ENCODE results near the gene CDX1.

The CDX1 gene

GRCh38 chr5:150129454-150129812, 37.1 kb upstream of the CDX1 start:
- Histone ChIP-seq H4K8ac (ENCODE audit: low read depth, low read length) (peak overlapping the region; percentile 53), H3K9ac (ENCODE audit: low read depth, low read length, poor library complexity) (peak overlapping the region; percentile 79), H3K4me3 (ENCODE audit: low read length in 2 of 2) (peak overlapping the region in 1 of 2 donors; percentile 58), H2BK120ac (ENCODE audit: low read depth, low read length) (no peak overlapping the region), H2BK12ac (ENCODE audit: low read length) (peak overlapping the region; percentile 30), H3K14ac (ENCODE audit: low read length) (no peak overlapping the region), H3K18ac (ENCODE audit: low read length) (peak overlapping the region; percentile 40), H3K4me1 (ENCODE audit: control insufficient read depth in 2 of 2, insufficient read depth in 1 of 2, low read depth in 1 of 2, low read length in 2 of 2) (peaks cover 3 to 8% of the 10 kb centered on the region in 2 donors), H2BK15ac (ENCODE audit: low read length) (no peak overlapping the region), H3K9me3 (replicated peaks in 1 of 2; ENCODE audit: control insufficient read depth in 2 of 2, insufficient read depth in 1 of 2, low read depth in 1 of 2, low read length in 2 of 2) (no peaks in the 10 kb centered on the region), H2AK5ac (ENCODE audit: low read depth, low read length) (peak overlapping the region; percentile 27), H3K27ac (replicated peaks; ENCODE audit: low read length) (no peak overlapping the region), H3K4ac (ENCODE audit: low read length) (peak overlapping the region; percentile 6), H3K27me3 (ENCODE audit: control insufficient read depth in 3 of 3, insufficient read depth in 3 of 3, low read depth in 1 of 3, low read length in 3 of 3) (no peaks in the 10 kb centered on the region), H2AFZ (ENCODE audit: low read length) (peak overlapping the region; percentile 53), H4K91ac (ENCODE audit: low read depth, low read length, poor library complexity) (no peak overlapping the region), H2BK5ac (ENCODE audit: low read length) (no peak overlapping the region), H3K79me1 (ENCODE audit: low read depth, low read length) (no peaks in the 10 kb centered on the region), H3K23ac (ENCODE audit: low read depth, low read length, poor library complexity) (peak overlapping the region; percentile 25), H3K36me3 (replicated peaks in 1 of 2; ENCODE audit: control insufficient read depth in 2 of 2, insufficient read depth in 2 of 2, low read length in 2 of 2) (peaks cover 0 to 3% of the 10 kb centered on the region in 2 donors), H3K4me2 (ENCODE audit: insufficient read depth, low read length, poor library complexity, severe bottlenecking) (no peak overlapping the region)
- DNase-seq (ENCODE audit: low spot score), result no peak
- WGBS, 2 donors (ENCODE audit: extremely low coverage in 2 of 2, insufficient read length in 2 of 2, insufficient replicate concordance in 1 of 2), result no CpG with 5 or more reads among the region's 8 CpGs

GRCh38 chr5:150129813-150130492, 36.6 kb upstream of the CDX1 start:
- Histone ChIP-seq H3K27ac (replicated peaks; ENCODE audit: low read length) (no peak overlapping the region), H2BK15ac (ENCODE audit: low read length) (peak overlapping the region; percentile 8), H2AK5ac (ENCODE audit: low read depth, low read length) (peak overlapping the region; percentile 27), H3K9ac (ENCODE audit: low read depth, low read length, poor library complexity) (peak overlapping the region; percentile 79), H3K36me3 (replicated peaks in 1 of 2; ENCODE audit: control insufficient read depth in 2 of 2, insufficient read depth in 2 of 2, low read length in 2 of 2) (peaks cover 0 to 3% of the 10 kb centered on the region in 2 donors), H2BK5ac (ENCODE audit: low read length) (no peak overlapping the region), H3K27me3 (ENCODE audit: control insufficient read depth in 3 of 3, insufficient read depth in 3 of 3, low read depth in 1 of 3, low read length in 3 of 3) (no peaks in the 10 kb centered on the region), H3K9me3 (replicated peaks in 1 of 2; ENCODE audit: control insufficient read depth in 2 of 2, insufficient read depth in 1 of 2, low read depth in 1 of 2, low read length in 2 of 2) (no peaks in the 10 kb centered on the region), H3K4ac (ENCODE audit: low read length) (peak overlapping the region; percentile 6), H4K8ac (ENCODE audit: low read depth, low read length) (peak overlapping the region; percentile 53), H3K14ac (ENCODE audit: low read length) (no peak overlapping the region), H2AFZ (ENCODE audit: low read length) (peak overlapping the region; percentile 53), H4K91ac (ENCODE audit: low read depth, low read length, poor library complexity) (no peak overlapping the region), H3K4me2 (ENCODE audit: insufficient read depth, low read length, poor library complexity, severe bottlenecking) (no peak overlapping the region), H3K79me1 (ENCODE audit: low read depth, low read length) (no peaks in the 10 kb centered on the region), H2BK12ac (ENCODE audit: low read length) (peak overlapping the region; percentile 30), H3K18ac (ENCODE audit: low read length) (peak overlapping the region; percentile 40), H2BK120ac (ENCODE audit: low read depth, low read length) (no peak overlapping the region), H3K4me3 (ENCODE audit: low read length in 2 of 2) (peak overlapping the region in 1 of 2 donors; percentile 58), H3K4me1 (ENCODE audit: control insufficient read depth in 2 of 2, insufficient read depth in 1 of 2, low read depth in 1 of 2, low read length in 2 of 2) (peaks cover 4 to 8% of the 10 kb centered on the region in 2 donors), H3K23ac (ENCODE audit: low read depth, low read length, poor library complexity) (peak overlapping the region; percentile 25)
- peak; percentile 62 for DNase-seq (ENCODE audit: low spot score)
- WGBS, 2 donors (ENCODE audit: extremely low coverage in 2 of 2, insufficient read length in 2 of 2, insufficient replicate concordance in 1 of 2), result no CpG with 5 or more reads among the region's 25 CpGs

GRCh38 chr5:150130493-150130922, 36.1 kb upstream of the CDX1 start:
- no CpG with 5 or more reads among the region's 8 CpGs for WGBS, 2 donors (ENCODE audit: extremely low coverage in 2 of 2, insufficient read length in 2 of 2, insufficient replicate concordance in 1 of 2)
- H2BK12ac ChIP-seq (ENCODE audit: low read length), result no peak overlapping the region
- DNase-seq (ENCODE audit: low spot score), result no peak

GRCh38 chr5:150131461-150131860, 35.1 kb upstream of the CDX1 start:
- no peak overlapping the region for H3K27ac ChIP-seq (replicated peaks; ENCODE audit: low read length)
- H3K4me1 ChIP-seq (ENCODE audit: control insufficient read depth in 2 of 2, insufficient read depth in 1 of 2, low read depth in 1 of 2, low read length in 2 of 2), result peaks cover 4 to 13% of the 10 kb centered on the region in 2 donors

More at GRCh38 chr5:150130493-150130922, 36.1 kb upstream of the CDX1 start:
- Histone ChIP-seq H3K79me1 (ENCODE audit: low read depth, low read length) (peaks cover under 1% of the 10 kb centered on the region), H3K4me1 (ENCODE audit: control insufficient read depth in 2 of 2, insufficient read depth in 1 of 2, low read depth in 1 of 2, low read length in 2 of 2) (peaks cover 4 to 8% of the 10 kb centered on the region in 2 donors), H3K27me3 (ENCODE audit: control insufficient read depth in 3 of 3, insufficient read depth in 3 of 3, low read depth in 1 of 3, low read length in 3 of 3) (no peaks in the 10 kb centered on the region), H3K36me3 (replicated peaks in 1 of 2; ENCODE audit: control insufficient read depth in 2 of 2, insufficient read depth in 2 of 2, low read length in 2 of 2) (peaks cover 0 to 3% of the 10 kb centered on the region in 2 donors), H3K9ac (ENCODE audit: low read depth, low read length, poor library complexity) (no peak overlapping the region), H3K9me3 (replicated peaks in 1 of 2; ENCODE audit: control insufficient read depth in 2 of 2, insufficient read depth in 1 of 2, low read depth in 1 of 2, low read length in 2 of 2) (no peaks in the 10 kb centered on the region), H2AFZ (ENCODE audit: low read length) (no peak overlapping the region), H2AK5ac (ENCODE audit: low read depth, low read length) (peak overlapping the region; percentile 21), H3K4me3 (ENCODE audit: low read length in 2 of 2) (no peak overlapping the region), H4K8ac (ENCODE audit: low read depth, low read length) (no peak overlapping the region), H3K18ac (ENCODE audit: low read length) (peak overlapping the region; percentile 23), H3K4me2 (ENCODE audit: insufficient read depth, low read length, poor library complexity, severe bottlenecking) (no peak overlapping the region), H3K4ac (ENCODE audit: low read length) (no peak overlapping the region), H2BK5ac (ENCODE audit: low read length) (no peak overlapping the region), H3K23ac (ENCODE audit: low read depth, low read length, poor library complexity) (no peak overlapping the region), H2BK15ac (ENCODE audit: low read length) (peak overlapping the region; percentile 8), H3K27ac (replicated peaks; ENCODE audit: low read length) (no peak overlapping the region), H2BK120ac (ENCODE audit: low read depth, low read length) (no peak overlapping the region), H3K14ac (ENCODE audit: low read length) (no peak overlapping the region), H4K91ac (ENCODE audit: low read depth, low read length, poor library complexity) (no peak overlapping the region)

More at GRCh38 chr5:150131461-150131860, 35.1 kb upstream of the CDX1 start:
- H2BK5ac ChIP-seq (ENCODE audit: low read length), result no peak overlapping the region
- no peak overlapping the region for H4K8ac ChIP-seq (ENCODE audit: low read depth, low read length)
- no peak overlapping the region for H3K4ac ChIP-seq (ENCODE audit: low read length)
- no peak overlapping the region for H2BK12ac ChIP-seq (ENCODE audit: low read length)
- no peak overlapping the region for H3K18ac ChIP-seq (ENCODE audit: low read length)
- no peak overlapping the region for H4K91ac ChIP-seq (ENCODE audit: low read depth, low read length, poor library complexity)
- H2BK120ac ChIP-seq (ENCODE audit: low read depth, low read length), result no peak overlapping the region
- H2BK15ac ChIP-seq (ENCODE audit: low read length), result peak overlapping the region; percentile 72
- H2AFZ ChIP-seq (ENCODE audit: low read length), result no peak overlapping the region
- H3K27me3 ChIP-seq (ENCODE audit: control insufficient read depth in 3 of 3, insufficient read depth in 3 of 3, low read depth in 1 of 3, low read length in 3 of 3), result no peaks in the 10 kb centered on the region
- WGBS, 2 donors (ENCODE audit: extremely low coverage in 2 of 2, insufficient read length in 2 of 2, insufficient replicate concordance in 1 of 2), result no CpG with 5 or more reads among the region's 4 CpGs
- peak overlapping the region; percentile 56 for H3K9ac ChIP-seq (ENCODE audit: low read depth, low read length, poor library complexity)
- peak overlapping the region; percentile 60 for H3K14ac ChIP-seq (ENCODE audit: low read length)
- peak overlapping the region; percentile 83 for H3K23ac ChIP-seq (ENCODE audit: low read depth, low read length, poor library complexity)
- DNase-seq (ENCODE audit: low spot score), result no peak
- no peaks in the 10 kb centered on the region for H3K9me3 ChIP-seq (replicated peaks in 1 of 2; ENCODE audit: control insufficient read depth in 2 of 2, insufficient read depth in 1 of 2, low read depth in 1 of 2, low read length in 2 of 2)
- peaks cover 2% of the 10 kb centered on the region for H3K79me1 ChIP-seq (ENCODE audit: low read depth, low read length)
- H3K4me2 ChIP-seq (ENCODE audit: insufficient read depth, low read length, poor library complexity, severe bottlenecking), result no peak overlapping the region
- H3K36me3 ChIP-seq (replicated peaks in 1 of 2; ENCODE audit: control insufficient read depth in 2 of 2, insufficient read depth in 2 of 2, low read length in 2 of 2), result peaks cover 0 to 3% of the 10 kb centered on the region in 2 donors
- peak overlapping the region; percentile 67 for H2AK5ac ChIP-seq (ENCODE audit: low read depth, low read length)
- no peak overlapping the region for H3K4me3 ChIP-seq (ENCODE audit: low read length in 2 of 2)
